IMR-90 (cell line): ENCODE data around the gene SLC30A5.

ENCODE experiments used
- CHD1 ChIP-seq: IDR thresholded peaks from 2 replicates; pipeline ENCODE4 v1.6.1; 2012; ENCODE audit warnings: low read depth, low read length, improper control_type of control experiment
- ELK1 ChIP-seq: fragments of 150-350 bp; IDR thresholded peaks from 2 replicates; pipeline ENCODE4 v1.6.1; 2016; ENCODE audit warnings: low read depth, mild to moderate bottlenecking, low read length, moderate library complexity, borderline replicate concordance
- FOS ChIP-seq: fragments of 150-350 bp; IDR thresholded peaks from 2 replicates; pipeline ENCODE4 v1.6.1; 2016; ENCODE audit warnings: low read depth, low read length
- MAFK ChIP-seq: IDR thresholded peaks from 2 replicates; pipeline ENCODE4 v1.6.1; 2012; ENCODE audit warnings: low read depth, low read length, improper control_type of control experiment
- MAZ ChIP-seq: IDR thresholded peaks from 2 replicates; pipeline ENCODE4 v1.6.1; 2012; ENCODE audit warnings: low read depth, mild to moderate bottlenecking, low read length, improper control_type of control experiment, moderate library complexity, borderline replicate concordance
- NFE2L2 ChIP-seq: fragments of 150-350 bp; IDR thresholded peaks from 2 replicates; pipeline ENCODE4 v1.6.1; 2016; ENCODE audit warnings: low read depth, mild to moderate bottlenecking, low read length
- POLR2A ChIP-seq: IDR thresholded peaks from 2 replicates; pipeline ENCODE4 v1.6.1; 2012; ENCODE audit warnings: mild to moderate bottlenecking, low read depth, low read length
- RAD21 ChIP-seq: IDR thresholded peaks from 2 replicates; pipeline ENCODE4 v1.6.1; 2012; ENCODE audit warnings: low read length, improper control_type of control experiment
- TF ChIP-seq, protein P1 (sequence below): conservative IDR thresholded peaks from 2 replicates; pipeline ENCODE4 v1.5.1; 2012; ENCODE audit warnings: mild to moderate bottlenecking, low read depth, low read length, improper control_type of control experiment

DNA sequence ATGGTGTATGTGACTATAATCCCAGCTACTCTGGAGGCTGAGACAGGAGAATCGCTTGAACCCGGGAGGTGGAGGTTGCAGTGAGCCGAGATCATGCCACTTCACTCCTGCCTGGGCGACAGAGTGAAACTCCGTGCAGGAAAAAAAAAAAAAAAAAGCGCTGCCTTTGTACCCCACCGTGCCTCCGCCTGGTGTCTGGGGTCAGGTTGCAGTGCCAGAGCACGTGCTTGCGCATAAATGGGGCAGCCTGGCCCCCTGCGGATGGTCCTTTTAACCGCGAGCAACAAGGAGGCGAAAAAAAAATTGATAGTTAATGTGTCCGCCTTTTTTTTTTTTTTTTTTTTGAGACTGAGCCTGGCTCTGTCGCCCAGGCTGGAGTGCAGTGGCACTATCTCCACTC, 66.8 kb downstream of the SLC30A5 start:
- TF ChIP-seq MAZ (no peak), MAFK (no peak), POLR2A (no peak), NFE2L2 (no peak), CHD1 (no peak), RAD21 (no peak), FOS (no peak), ELK1 (no peak)
- TF ChIP-seq, protein P1, sequence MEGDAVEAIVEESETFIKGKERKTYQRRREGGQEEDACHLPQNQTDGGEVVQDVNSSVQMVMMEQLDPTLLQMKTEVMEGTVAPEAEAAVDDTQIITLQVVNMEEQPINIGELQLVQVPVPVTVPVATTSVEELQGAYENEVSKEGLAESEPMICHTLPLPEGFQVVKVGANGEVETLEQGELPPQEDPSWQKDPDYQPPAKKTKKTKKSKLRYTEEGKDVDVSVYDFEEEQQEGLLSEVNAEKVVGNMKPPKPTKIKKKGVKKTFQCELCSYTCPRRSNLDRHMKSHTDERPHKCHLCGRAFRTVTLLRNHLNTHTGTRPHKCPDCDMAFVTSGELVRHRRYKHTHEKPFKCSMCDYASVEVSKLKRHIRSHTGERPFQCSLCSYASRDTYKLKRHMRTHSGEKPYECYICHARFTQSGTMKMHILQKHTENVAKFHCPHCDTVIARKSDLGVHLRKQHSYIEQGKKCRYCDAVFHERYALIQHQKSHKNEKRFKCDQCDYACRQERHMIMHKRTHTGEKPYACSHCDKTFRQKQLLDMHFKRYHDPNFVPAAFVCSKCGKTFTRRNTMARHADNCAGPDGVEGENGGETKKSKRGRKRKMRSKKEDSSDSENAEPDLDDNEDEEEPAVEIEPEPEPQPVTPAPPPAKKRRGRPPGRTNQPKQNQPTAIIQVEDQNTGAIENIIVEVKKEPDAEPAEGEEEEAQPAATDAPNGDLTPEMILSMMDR = no peak
